Glomerular visceral epithelial cell (primary cell): ENCODE measurements around the gene SPATA13.

Experiments
- DNase-seq: peaks from one replicate; pipeline ENCODE4 v3.0.0-alpha.2; 2016; ENCODE audit errors: extremely low spot score

Gene SPATA13

DNA sequence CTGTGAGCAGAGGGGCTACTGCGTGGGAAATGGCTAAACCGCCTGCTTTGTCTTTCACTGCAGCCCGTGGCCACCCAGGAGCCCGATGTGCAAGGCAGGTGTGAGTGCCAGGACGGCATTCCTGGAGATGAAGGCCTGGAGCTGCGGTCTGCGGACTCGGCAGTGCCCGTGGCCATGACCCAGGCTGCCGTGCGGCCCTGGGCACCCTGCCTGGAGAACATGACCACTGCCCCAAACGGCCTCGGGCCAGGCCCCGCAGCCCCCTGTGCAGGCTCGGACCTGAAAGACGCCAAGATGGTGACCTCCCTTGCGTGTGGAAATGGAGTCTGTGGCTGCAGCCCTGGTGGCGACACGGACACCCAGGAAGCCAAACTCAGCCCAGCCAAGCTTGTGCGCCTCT lies 62.2 kb downstream of the SPATA13 start:
- DNase-seq, result no peak

DNA sequence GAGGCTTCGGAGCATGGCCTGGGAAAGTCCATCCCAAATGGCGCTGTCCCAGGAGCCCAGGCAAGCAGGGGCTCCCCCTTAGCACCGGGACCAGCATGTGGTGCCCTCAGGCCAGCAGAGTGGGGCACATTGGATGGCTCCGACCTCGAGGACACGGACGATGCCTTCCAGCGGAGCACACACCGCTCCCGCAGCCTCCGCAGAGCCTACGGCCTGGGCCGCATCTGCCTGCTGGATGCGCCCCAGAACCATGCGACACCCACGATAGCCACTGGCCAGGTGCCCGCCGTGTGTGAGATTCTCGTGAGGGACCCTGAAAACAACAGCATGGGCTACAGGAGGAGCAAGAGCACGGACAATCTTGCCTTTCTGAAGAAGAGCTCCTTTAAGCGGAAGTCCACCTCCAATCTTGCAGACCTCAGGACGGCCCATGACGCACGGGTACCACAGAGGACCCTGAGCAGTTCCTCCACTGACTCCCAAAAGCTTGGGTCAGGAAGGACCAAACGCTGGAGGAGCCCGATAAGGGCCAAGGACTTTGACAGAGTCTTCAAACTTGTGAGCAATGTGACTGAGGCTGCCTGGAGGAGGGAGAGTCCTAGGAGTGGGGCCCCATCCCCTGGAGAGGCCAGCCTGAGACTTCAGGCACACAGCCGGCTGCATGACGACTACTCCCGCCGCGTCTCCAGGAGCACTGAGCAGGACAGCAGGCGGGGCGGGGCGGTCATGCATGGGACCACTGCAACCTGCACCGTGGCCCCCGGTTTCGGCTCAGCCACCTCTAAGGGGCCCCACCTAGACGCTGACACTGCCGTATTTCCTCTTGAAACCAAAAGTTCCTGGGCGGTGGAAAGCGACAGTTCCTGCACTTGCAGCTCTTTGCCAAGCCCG lies 63.1 kb downstream of the SPATA13 start:
- no peak for DNase-seq

DNA sequence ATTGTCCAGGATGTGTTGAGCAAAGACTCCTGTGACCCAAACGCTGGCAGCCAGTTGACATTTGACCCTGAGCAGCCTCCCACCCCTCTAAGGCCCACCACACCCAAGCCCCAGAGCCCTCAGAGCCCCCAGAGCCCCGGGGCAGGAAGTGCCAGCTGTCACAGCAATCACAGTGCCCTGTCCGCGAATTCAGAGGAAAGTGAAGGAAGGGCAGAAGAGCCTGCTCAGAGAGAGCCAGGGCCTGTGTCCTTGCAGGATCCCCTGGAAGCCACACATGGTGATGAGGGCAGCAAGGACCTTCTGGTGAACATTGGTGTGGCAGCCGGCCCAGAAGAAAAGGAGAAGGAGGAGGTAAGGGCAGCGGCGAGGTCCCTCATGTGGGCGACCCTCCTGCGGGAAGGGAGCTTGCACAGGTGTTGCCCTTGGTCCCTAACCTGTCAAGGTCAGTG lies 63.7 kb downstream of the SPATA13 start:
- DNase-seq, result no peak

DNA sequence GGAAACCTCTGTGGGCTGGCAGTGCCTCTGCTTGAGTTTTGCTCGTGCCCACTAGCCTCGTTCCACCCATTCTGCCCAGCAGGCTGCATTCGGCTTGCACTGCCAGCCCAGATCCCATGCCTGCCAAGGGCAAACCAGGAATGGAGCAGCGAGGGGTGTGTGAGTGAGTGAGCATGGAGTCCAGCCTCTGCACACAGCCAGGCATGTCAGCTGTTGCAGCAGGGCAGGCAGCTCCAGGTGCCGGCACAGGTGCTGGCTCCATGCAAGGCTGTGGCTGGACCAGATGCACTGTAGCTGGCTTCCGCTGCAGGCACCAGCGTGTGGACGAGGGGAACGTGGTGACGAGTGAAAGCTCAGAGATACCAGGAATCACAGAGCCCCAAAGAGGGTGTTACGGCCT lies 64.5 kb downstream of the SPATA13 start:
- no peak for DNase-seq

DNA sequence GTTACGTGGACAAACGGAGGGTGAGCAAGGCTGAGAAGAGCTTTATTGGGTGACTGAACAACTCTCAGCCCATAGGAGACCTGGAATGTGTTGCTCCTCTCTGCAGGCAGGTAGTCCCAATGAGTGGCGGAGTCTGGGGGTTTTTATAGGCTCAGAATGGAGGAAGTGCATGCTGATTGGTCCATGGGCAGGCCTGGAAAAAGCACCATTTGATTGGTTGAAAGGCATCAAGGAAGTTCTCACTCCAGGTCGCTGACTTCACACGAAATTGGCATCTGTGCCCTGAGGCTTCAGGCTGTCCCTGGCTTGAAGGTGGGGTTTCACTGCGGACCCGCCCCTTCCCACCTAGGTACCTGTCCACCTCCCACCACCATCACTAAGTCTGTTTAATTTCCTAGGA lies 65.4 kb downstream of the SPATA13 start:
- no peak for DNase-seq

DNA sequence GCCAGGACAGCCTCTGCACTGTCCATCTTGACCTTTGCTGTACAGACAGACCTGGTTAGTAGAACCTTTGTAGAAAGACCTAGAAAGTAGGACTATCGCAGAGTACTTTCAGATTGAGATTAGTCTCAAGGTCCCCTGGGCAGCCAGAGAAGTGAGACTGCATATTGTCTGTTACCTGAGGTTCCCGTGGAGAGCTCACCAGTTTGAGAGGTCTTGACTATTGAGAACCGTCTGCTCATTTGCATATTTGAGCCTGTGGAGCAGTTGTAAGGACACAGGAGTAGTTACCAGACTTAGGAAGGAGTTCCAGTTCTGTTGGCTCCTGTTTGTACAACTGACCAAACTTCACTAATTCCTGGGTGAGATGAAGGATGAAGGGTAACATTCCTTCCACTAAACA lies 66.2 kb downstream of the SPATA13 start:
- no peak for DNase-seq

DNA sequence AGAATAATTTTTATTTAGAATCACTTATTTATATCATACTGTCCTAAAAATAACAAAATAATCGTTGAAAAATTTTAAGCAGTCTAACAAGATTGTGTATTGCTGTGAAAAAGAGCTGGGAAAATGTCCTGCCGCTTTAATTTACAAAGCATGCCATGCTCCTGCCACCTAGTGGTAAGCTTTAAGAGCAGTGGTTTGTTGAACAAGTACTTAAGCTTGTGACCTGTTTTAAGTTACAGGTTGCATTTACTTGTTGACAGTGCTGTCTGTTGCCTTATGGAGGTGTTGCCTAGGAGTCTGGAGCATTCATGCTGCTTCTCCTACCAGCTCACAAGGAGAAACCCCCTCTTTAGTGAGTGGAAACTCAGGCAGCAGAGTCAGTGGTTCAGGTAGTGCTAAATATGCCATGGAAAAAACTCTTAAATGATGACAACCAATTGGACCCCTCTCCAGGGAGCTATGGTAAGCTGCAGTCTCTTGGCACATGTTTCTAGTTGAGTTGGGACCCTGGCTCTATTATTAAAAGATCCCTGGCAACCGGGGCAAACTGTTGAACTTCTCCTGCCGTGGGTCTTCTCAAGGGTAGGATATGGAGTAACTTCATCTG lies 68.4 kb downstream of the SPATA13 start:
- DNase-seq, result peak; percentile 56

DNA sequence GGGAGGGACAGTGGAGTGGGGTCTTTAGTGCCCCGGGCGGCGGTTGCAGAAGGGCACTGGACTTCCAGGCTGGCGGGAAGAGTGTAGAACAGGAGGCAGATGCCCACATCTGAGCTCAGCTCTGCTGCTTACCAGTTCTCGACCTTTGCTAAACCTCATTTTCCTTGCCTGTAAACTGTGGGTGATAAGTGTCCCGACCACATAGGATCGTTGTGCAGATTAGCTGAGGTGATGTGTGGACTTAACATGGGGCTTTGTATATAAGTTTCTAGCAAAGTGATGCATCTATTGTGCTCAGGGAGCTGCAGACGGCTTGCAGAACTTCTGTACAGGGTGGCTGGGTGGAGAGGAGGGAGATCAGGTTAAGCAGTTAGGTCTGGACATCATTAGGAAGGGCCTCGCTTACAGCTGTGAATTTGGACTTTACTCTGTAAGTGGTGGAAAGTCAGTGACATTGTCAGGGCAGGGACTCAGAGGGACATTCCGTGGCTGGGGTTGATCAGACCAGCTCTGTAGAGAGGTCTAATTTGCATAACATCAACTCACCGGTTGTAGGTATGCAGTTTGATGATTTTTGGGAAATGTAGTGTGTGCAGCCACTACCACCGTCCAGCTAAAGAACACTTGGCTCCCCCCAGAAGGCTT lies 70.0 kb downstream of the SPATA13 start:
- DNase-seq, result no peak

DNA sequence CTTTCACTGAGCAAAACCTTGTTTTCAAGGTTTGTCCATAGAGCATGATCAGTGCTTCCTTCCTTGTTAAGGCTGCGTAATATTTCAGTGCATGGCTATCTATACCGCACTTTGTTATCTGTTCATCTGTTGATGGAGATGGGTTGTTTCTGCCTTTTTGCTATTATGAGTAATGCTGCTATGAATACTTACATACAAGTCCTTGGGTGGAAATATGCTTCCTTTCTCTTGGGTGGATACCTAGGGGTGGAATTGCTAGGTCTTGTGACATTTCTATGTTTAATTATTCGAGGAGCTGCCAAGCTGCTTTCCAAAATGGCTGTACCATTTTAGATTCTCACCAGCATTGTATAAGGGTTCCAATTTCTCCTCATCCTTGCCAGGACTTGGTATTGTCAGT lies 70.9 kb downstream of the SPATA13 start:
- no peak for DNase-seq

DNA sequence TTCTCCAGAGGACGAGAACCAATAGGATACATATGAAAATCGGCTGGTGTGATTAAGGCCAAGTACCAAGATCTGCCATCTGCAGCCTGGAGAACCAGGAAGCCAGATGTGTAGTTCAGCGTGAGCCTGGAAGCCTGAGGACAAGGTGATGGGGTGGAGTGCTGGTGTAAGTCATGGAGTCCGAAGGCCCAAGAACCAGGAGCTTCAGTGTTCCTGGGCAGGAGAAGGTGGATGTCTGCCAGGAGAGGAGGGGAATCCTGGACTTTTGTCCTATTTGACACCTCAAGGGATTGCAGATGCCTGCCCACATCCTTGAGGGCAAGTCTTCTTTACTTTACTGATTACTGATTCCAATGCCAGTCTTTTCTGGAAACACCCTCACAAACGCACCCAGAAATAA lies 71.5 kb downstream of the SPATA13 start:
- DNase-seq, result no peak

DNA sequence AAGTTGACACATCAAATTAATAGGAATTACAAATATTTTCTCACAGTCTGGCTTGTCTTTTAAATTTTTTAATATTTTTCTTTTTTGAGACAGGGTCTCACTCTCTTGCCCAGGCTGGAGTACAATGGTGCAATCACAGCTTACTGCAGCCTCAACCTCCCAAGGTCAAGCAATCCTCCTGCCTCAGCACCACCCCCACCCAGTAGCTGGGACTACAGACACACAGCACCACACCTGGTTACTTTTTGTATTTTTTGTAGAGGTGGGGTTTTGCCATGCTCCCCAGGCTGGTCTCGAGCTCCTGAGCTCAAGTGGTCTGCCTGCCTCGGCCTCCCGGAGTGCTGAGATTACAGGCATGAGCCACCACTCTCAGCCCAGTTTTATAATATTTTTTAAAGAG lies 72.0 kb downstream of the SPATA13 start:
- DNase-seq, result no peak

DNA sequence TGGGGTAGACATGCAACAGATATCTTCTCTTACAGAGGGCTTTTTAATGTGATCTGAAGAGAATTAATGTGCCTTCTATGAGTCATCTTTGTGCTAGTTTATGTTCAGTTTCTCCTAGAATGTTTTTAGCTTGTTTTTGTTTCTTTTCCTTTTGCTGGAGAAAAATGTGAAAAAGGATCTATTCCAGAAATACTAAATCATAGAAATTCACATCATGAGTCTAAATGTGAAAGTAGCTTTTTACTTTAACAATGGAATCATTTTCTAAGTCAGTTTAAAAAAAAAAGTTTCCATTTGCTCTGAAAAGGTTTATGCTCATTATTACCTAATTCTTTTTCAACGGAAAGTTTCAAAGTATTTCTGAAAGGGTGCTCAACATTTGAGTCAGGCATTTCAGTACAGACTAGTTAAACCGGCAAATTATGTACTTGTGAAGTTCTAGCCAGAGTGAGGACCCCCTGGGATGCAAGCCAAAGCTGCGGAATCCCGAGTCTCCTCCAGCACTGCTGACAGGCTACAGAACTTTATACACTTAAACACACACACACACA lies 72.9 kb downstream of the SPATA13 start:
- no peak for DNase-seq

DNA sequence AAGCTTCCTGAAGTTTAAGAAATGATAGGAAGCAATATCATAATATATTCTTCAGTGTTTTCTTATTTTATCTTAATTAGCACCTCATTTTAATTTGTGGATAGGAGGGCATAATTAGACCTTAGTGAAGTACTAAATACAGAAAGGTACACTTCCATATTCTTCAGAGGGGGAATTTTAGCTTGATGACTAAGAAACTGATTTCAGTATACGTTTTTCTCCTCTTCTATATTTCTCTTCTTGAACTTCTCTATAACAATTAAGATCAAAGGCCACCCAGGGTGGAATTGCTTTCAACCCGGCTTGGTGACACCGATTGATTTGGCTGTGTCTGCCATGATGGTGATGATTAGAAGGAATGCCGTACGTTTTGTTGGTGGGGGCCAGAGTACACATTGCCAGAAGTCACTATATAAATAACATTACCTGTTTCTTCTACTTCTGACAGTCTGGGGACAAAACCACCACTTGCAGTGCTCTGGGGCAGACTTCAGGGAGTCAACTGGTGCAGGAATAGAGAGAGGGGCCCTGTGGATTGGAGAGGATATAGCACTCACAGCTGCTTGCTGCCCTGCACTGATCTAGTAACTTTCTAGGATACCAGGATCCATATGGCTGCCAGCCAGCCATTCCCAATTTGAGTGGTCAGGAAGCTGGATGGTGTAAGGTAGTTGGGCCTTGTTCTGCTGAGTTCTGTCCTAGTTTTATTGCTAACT lies 73.8 kb downstream of the SPATA13 start:
- DNase-seq, result no peak

DNA sequence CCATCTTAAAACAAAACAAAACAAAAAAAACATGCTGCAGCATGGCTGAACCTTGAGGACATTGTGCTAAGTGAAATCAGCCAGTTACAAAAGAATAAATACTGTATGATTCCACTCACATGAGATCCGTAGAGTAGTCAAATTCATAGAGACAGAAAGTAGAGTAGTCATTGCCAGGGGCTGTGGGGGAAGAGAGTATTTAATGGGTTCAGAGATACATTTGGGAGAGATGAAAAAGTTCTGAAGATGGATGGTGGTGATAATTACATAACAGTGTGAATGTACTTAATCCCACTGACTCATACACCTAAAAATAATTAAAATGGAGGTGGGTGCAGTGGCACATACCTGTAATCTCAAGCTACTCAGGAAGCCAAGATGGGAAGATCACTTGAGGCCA lies 76.8 kb downstream of the SPATA13 start:
- DNase-seq, result no peak

DNA sequence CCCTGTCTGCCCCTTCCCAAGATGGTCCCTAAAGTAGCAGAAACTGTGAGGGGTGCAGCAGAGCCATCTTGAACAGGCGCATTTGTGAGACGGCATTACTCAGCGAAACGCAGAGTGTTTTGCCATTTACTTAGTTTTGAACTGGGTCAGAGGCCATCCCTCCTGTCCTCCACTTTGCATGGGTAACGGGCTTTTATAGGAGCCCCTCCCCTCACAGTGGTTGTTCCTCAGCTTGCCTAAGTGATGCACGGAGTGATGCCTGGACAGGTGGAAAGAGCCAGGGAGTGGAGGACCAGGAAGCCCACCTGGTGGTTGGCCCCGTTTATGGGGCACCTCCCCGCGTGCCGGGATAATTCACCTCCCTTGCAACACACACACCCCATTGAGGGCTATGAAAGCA lies 80.8 kb downstream of the SPATA13 start:
- no peak for DNase-seq

DNA sequence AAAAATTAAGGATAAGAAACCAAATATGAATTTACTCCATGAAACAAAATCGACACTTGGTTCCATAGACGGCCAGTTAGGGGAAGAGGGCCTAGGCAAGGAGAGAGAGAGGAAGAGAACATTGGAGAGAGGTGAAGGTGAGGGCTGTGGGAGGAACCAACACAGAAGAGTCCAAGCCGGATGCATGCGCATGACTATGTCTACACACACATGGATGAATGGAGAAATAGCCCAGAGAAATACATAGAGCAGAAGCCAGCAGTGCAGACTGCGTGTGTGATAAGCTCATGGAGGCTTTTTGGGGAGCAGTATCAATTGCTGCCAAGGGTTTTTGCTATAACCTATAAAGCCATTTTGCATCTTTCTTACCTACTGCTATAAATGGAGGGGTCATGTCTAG lies 81.6 kb downstream of the SPATA13 start:
- no peak for DNase-seq

DNA sequence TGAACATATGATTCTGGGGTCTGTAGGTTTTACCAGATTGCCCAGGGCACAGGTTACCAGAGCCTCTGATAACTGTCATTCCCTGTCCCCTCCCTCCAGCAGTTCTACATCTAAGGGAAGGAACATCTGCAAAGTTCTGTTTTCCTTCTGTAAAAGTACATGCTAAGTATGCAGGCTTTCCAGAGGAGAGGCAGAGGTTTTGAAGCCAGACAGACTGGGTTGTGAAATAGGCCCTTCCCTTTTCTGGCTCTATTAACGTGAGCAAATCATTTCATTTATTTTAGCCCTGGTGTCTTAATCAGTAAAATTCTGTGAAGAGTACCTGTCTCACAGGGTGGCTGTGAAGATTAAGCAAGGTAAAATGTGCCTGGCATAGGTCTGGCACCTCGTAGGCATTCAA lies 82.8 kb downstream of the SPATA13 start:
- no peak for DNase-seq

DNA sequence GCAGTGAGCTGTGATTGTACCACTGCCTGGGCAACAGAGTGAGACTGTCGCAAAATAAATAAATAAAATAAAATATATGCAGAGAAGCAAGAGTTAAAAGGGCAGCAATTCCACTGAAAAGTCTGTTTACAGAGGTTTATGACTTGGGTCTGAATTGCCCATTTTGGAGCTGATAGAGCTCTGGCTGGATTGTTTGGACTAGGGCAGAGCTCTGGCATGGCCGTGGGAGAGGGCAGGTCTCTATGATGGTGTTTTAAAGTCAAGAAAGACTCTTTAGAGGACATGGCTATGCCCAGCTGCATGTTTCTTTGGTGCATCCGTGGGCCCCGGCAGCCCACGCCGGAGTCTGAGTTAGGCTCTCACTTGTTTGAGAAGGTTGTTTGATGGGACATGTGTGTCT lies 84.3 kb downstream of the SPATA13 start:
- no peak for DNase-seq

DNA sequence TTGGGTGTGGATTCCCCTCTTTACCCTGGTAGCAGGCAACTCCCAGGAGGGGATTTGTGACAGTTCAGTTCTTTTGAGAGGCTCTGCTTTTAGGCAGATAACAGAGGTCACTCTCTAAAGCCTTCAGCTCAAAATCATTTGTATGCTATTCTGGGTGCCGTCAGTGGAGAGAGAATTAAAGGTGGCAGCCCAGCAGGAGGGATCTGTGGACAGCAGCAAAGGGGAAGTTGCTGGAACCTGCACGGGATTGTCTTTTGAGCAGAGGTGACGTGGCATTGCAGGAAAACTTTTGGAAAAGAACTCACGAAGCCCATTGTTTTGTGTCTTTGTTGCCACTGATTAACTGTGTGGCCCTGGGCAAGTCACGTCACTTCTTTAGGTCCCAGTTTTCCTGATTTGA lies 86.5 kb downstream of the SPATA13 start:
- DNase-seq, result no peak

DNA sequence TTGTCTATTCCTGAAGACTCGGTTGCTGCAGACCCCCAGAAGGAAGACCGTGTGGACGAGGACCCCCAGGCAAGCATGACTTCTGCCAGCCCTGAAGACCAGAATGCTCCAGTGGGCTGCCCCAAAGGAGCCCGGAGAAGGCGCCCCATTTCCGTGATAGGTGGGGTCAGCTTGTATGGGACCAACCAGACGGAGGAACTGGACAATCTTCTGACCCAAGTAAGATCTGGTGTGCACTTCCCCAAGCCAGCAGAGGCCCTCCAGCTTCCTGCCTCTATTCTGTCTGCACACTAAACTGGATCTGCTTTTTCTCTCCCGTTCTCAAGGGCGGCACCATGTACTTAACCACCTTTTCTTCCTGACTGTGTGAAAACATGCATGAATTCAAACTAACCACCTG lies 89.1 kb downstream of the SPATA13 start:
- no peak for DNase-seq

DNA sequence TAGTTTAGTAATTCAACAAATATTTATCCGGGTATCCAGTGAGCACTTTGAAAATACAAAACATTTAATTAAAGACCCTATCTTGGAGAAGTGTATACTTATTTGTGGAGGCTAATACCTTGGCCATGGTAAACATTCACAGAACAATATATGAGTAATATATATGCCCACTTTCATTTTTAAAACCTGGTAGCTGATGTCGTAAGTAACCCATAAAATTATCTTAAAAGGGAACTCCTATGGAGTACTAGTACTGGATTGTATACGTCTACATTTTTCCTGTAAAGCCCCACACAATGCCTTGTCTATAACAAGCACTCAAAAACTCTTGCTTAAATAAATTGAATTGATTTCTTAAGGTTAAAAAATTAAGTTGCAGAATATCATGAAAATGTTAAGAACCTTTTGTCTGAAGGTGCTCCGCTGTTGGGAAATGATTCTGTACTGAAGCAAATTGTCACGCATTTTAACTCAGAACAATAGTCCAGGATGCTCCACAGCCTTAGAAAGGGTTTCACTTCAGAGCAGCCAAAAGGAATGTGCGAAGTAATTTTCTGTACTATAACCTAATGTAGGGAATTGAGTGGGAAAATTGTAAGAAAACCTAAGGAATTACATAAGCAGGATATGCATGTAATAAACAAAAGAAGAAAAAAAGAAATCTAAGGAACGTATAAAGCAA lies 90.0 kb downstream of the SPATA13 start:
- DNase-seq, result no peak
